KOPT-K1 (cell line): ENCODE data around the gene GPSM1.

Experiments
- H3K27ac ChIP-seq: fragments of 200-600 bp; sonication (generic); 2 replicates; pipeline ENCODE4 v1.5.1; 2016; ENCODE audit warnings: antibody characterized with exemption, mild to moderate bottlenecking, low read depth, low read length; ENCODE audit not compliant: poor library complexity, severe bottlenecking
- H3K36me3 ChIP-seq: fragments of 200-600 bp; sonication (generic); 2 replicates; pipeline ENCODE4 v1.5.1; 2017; ENCODE audit warnings: antibody characterized with exemption, mild to moderate bottlenecking, low read length, moderate library complexity; ENCODE audit not compliant: insufficient read depth
- H3K9me3 ChIP-seq: fragments of 200-600 bp; sonication (generic); 2 replicates; pipeline ENCODE4 v1.5.1; 2017; ENCODE audit warnings: antibody characterized with exemption, low read length, mild to moderate bottlenecking; ENCODE audit not compliant: insufficient read depth, poor library complexity, severe bottlenecking

The GPSM1 gene

GRCh38 chr9:136297016-136297691, 30.2 kb upstream of the GPSM1 start:
- Histone ChIP-seq H3K27ac (no peak overlapping the region), H3K36me3 (no peaks in the 10 kb centered on the region), H3K9me3 (no peaks in the 10 kb centered on the region)

GRCh38 chr9:136297766-136298735, 29.3 kb upstream of the GPSM1 start:
- Histone ChIP-seq H3K9me3 (no peaks in the 10 kb centered on the region), H3K36me3 (no peaks in the 10 kb centered on the region), H3K27ac (no peak overlapping the region)

DNA sequence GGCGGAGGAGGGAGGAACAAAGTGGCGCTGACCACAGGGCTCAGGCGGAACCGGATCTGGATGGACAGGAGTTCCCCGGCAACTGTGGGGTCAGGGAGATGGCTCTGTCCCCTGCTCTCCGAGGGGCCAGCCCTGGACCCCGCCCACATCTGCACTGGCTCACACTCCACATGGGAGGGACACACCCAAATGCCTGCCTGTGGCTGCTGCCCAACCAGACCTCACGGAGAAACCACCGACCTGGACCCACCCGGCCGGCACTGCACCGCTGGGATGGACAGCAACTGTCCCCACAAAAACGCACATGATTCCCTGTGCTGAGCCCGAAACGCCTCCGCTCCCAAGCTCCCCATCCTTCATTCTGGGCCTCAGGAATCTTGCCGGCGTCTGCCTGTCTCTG, 28.2 kb upstream of the GPSM1 start:
- no peak overlapping the region for H3K27ac ChIP-seq
- no peaks in the 10 kb centered on the region for H3K9me3 ChIP-seq
- H3K36me3 ChIP-seq: no peaks in the 10 kb centered on the region

DNA sequence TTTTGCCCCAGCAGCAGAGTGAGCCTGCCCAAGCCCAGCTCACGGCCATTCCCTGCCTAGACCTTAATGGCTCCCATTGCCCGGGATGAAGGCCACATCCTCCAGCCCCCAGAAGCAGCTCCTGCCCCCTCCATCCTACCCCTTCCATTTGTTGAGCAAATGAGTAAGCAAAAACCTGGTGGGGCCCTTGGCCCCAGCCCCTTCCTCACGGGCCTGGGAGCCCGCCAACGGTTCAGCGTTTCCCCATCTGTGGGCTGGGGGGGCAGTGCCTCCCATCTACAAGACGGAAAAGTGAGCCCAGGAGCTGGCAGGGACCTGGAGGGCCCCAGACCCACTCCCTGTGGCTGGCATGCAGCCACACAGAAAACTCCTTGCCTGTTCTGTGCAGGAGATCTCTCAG, 27.8 kb upstream of the GPSM1 start:
- Histone ChIP-seq H3K9me3 (no peaks in the 10 kb centered on the region), H3K27ac (no peak overlapping the region), H3K36me3 (no peaks in the 10 kb centered on the region)

GRCh38 chr9:136300016-136300545, 27.3 kb upstream of the GPSM1 start:
- no peak overlapping the region for H3K27ac ChIP-seq
- H3K9me3 ChIP-seq: no peaks in the 10 kb centered on the region
- H3K36me3 ChIP-seq: no peaks in the 10 kb centered on the region

DNA sequence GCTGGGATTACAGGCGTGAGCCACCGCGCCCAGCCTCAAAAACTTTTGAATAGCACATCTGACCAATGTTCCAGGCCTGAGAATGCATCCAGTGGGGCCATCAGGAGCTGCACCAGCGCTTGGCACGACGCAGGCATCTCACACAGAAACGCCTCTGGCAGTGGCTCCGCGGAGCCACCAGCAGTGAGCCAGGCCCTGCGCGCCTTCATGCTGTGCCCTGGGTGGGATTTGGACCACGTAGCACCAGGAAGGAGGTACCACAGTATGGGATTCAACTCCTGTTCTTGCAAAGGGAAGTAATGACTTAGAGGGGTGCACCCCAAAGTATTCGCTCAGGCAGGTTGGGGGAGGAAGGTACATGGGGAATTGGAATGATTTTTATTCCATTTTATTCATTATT, 26.5 kb upstream of the GPSM1 start:
- no peak overlapping the region for H3K27ac ChIP-seq
- H3K9me3 ChIP-seq: no peaks in the 10 kb centered on the region
- H3K36me3 ChIP-seq: no peaks in the 10 kb centered on the region

GRCh38 chr9:136302527-136302926, 24.8 kb upstream of the GPSM1 start:
- Histone ChIP-seq H3K27ac (no peak overlapping the region), H3K9me3 (no peaks in the 10 kb centered on the region), H3K36me3 (no peaks in the 10 kb centered on the region)

DNA sequence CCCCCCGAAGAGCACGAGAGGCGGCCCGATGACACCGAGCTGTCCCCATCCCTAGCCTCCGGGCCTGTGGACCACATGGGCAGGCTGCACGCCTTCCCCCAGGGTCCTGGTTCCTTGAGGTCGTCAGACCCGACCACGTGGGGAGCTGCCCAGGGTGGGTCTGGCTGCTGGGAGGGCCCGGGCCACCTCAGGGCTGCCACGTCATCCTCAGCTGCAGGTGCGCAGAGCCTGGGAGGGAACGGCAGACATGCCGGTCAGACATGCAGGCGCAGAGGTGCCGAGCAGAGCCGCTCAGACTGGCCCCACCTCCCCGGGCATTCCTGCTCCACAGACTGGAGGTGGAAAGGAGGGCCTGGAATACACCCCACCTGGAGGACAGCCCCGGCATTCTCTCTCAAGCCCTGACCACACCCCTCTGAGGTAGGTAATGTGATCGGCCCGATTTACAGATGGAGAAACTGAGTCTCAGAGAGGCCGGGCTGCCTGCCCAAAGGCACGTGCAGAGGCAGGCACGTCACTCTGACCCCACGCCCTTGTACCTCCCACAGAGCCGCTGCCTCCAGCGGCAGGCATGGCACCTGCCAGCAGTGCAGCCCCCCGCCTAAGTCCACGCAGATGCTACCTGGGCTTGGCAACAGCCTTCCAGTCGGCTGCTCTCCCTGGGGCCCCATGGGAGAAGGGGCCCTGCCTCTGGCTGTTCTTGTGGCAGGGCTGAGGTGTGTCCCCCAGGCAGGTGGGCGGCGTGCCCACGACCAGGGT, 24.1 kb upstream of the GPSM1 start:
- Histone ChIP-seq H3K27ac (no peak overlapping the region), H3K36me3 (no peaks in the 10 kb centered on the region), H3K9me3 (no peaks in the 10 kb centered on the region)

DNA sequence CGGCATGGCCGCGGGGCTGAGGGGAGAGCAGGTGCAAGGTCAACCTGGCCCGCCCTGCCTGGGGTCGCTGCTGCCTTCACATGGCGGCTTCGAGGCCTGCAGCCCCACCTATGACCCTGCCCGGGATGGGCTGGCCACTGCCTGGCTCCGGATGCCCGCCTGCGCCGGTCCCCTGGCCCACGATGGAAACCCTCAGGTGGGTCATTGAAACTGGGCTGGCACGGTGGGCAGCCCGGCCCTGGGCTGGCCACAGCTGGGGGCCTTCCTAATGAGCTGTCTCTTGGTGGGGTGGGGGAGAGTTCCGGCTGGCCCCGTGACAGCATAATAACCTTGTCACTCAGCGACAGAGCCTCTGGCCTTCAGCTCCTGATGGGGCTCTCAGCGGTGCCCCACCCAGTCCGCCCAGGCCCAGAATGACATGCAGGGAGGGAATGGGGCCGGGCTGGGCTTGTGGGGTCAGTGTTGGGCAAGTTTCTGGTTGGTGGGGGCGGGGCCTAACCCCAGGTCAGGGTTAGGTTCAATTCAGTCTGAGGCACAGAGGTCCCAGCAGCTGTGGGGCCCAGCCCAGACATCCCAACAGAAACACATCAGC, 23.4 kb upstream of the GPSM1 start, which contains the start of gene CCDC187:
Gene CCDC187 (minus strand): TSS at position 270 of the 592 bp plus-strand sequence. CDS start 264 bp downstream, at position 6.
- Histone ChIP-seq H3K36me3 (no peaks in the 10 kb centered on the region), H3K27ac (no peak within 1 kb of the TSS), H3K9me3 (no peaks in the 10 kb centered on the region)

DNA sequence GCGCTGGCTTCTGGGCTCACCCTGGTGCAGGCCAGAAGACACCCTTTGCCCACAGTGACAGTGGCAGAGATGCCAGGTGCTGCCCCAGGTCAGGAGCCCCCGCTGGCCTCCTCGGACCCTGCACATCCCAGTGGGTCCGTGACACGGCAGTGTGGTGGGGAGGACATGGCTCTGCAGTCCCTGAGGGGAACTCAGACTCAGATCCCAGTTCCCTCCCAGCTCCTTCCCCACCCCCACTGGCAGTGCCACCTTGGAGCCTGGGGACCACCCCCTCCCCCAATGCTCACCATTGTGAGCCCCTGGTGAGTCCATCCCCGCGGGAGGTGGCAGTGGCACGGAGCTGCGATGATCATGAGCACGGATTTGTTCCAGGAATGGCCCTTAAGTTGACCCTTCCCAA, 22.9 kb upstream of the GPSM1 start:
- Histone ChIP-seq H3K36me3 (no peaks in the 10 kb centered on the region), H3K27ac (no peak overlapping the region), H3K9me3 (no peaks in the 10 kb centered on the region)

- no peaks in the 10 kb centered on the region for H3K36me3 ChIP-seq
- no peaks in the 10 kb centered on the region for H3K9me3 ChIP-seq
- no peak overlapping the region for H3K27ac ChIP-seq
These were observed 22.4 kb upstream of the GPSM1 start for GRCh38 chr9:136304981-136305380.

- Histone ChIP-seq H3K9me3 (no peaks in the 10 kb centered on the region), H3K36me3 (no peaks in the 10 kb centered on the region), H3K27ac (no peak overlapping the region)
These were observed 21.5 kb upstream of the GPSM1 start for GRCh38 chr9:136305804-136306203.

GRCh38 chr9:136306211-136307208, 20.8 kb upstream of the GPSM1 start:
- no peaks in the 10 kb centered on the region for H3K36me3 ChIP-seq
- no peaks in the 10 kb centered on the region for H3K9me3 ChIP-seq
- no peak overlapping the region for H3K27ac ChIP-seq
